ENCODE data around the gene SPTBN4.
A peak's percentile ranks its signal among the peaks of the same experiment; 100 is the strongest.

SPTBN4 gene

DNA sequence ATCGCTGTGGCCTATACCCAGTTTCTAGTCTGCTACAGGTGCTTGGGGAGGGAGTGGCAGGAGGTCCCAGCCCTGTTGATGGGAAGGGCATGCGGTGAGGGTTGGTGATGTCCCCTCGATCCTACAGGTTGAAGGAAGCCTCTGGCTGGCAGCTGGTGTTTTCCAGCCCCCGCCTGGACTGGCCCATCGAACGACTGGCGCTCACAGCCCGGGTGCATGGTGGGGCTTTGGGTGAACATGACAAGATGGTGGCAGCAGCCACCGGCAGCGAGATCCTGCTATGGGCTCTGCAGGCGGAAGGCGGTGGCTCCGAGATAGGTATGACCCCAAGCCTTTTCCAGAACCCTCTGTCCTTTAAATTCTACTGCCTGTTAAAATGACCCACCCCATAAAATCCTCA is 113.8 kb downstream of the SPTBN4 start:
- Histone ChIP-seq H2BK120ac (ENCODE audit: low read depth, low read length) (no peak overlapping the region), H3K9ac (ENCODE audit: low read depth, low read length, poor library complexity) (no peak overlapping the region), H3K36me3 (replicated peaks in 1 of 2; ENCODE audit: control insufficient read depth in 2 of 2, insufficient read depth in 2 of 2, low read length in 2 of 2) (peaks cover 8 to 54% of the 10 kb centered on the region in 2 donors), H4K91ac (ENCODE audit: low read depth, low read length, poor library complexity) (no peak overlapping the region), H3K27ac (replicated peaks; ENCODE audit: low read length) (no peak overlapping the region), H3K9me3 (replicated peaks in 1 of 2; ENCODE audit: control insufficient read depth in 2 of 2, insufficient read depth in 1 of 2, low read depth in 1 of 2, low read length in 2 of 2) (no peaks in the 10 kb centered on the region), H3K14ac (ENCODE audit: low read length) (no peak overlapping the region), H2AFZ (ENCODE audit: low read length) (no peak overlapping the region), H4K8ac (ENCODE audit: low read depth, low read length) (no peak overlapping the region), H3K4me2 (ENCODE audit: insufficient read depth, low read length, poor library complexity, severe bottlenecking) (no peak overlapping the region), H3K4ac (ENCODE audit: low read length) (no peak overlapping the region), H2BK5ac (ENCODE audit: low read length) (no peak overlapping the region), H2BK15ac (ENCODE audit: low read length) (no peak overlapping the region), H2AK5ac (ENCODE audit: low read depth, low read length) (no peak overlapping the region), H3K4me3 (ENCODE audit: low read length in 2 of 2) (peak overlapping the region in 1 of 2 donors; percentile 12), H3K18ac (ENCODE audit: low read length) (no peak overlapping the region), H2BK12ac (ENCODE audit: low read length) (no peak overlapping the region), H3K79me1 (ENCODE audit: low read depth, low read length) (no peaks in the 10 kb centered on the region), H3K4me1 (ENCODE audit: control insufficient read depth in 2 of 2, insufficient read depth in 1 of 2, low read depth in 1 of 2, low read length in 2 of 2) (no peaks in the 10 kb centered on the region), H3K23ac (ENCODE audit: low read depth, low read length, poor library complexity) (no peak overlapping the region), H3K27me3 (ENCODE audit: control insufficient read depth in 3 of 3, insufficient read depth in 3 of 3, low read depth in 1 of 3, low read length in 3 of 3) (peaks cover 0 to 7% (median 0%) of the 10 kb centered on the region in 3 experiments)
- no CpG with 5 or more reads among the region's 13 CpGs for WGBS, 2 donors (ENCODE audit: extremely low coverage in 2 of 2, insufficient read length in 2 of 2, insufficient replicate concordance in 1 of 2)
- no peak for DNase-seq (ENCODE audit: low spot score)

- Histone ChIP-seq H4K8ac (ENCODE audit: low read depth, low read length) (no peak overlapping the region), H3K18ac (ENCODE audit: low read length) (no peak overlapping the region), H3K36me3 (replicated peaks in 1 of 2; ENCODE audit: control insufficient read depth in 2 of 2, insufficient read depth in 2 of 2, low read length in 2 of 2) (peaks cover 8 to 63% of the 10 kb centered on the region in 2 donors), H2AK5ac (ENCODE audit: low read depth, low read length) (no peak overlapping the region), H3K79me1 (ENCODE audit: low read depth, low read length) (no peaks in the 10 kb centered on the region), H3K14ac (ENCODE audit: low read length) (no peak overlapping the region), H3K27ac (replicated peaks; ENCODE audit: low read length) (no peak overlapping the region), H2BK120ac (ENCODE audit: low read depth, low read length) (no peak overlapping the region), H3K9me3 (replicated peaks in 1 of 2; ENCODE audit: control insufficient read depth in 2 of 2, insufficient read depth in 1 of 2, low read depth in 1 of 2, low read length in 2 of 2) (no peaks in the 10 kb centered on the region), H2BK15ac (ENCODE audit: low read length) (no peak overlapping the region), H4K91ac (ENCODE audit: low read depth, low read length, poor library complexity) (no peak overlapping the region), H3K27me3 (ENCODE audit: control insufficient read depth in 3 of 3, insufficient read depth in 3 of 3, low read depth in 1 of 3, low read length in 3 of 3) (no peaks in the 10 kb centered on the region), H3K23ac (ENCODE audit: low read depth, low read length, poor library complexity) (no peak overlapping the region), H3K4me1 (ENCODE audit: control insufficient read depth in 2 of 2, insufficient read depth in 1 of 2, low read depth in 1 of 2, low read length in 2 of 2) (no peaks in the 10 kb centered on the region), H2BK5ac (ENCODE audit: low read length) (no peak overlapping the region), H2AFZ (ENCODE audit: low read length) (no peak overlapping the region), H3K4me3 (ENCODE audit: low read length in 2 of 2) (no peak overlapping the region), H3K4ac (ENCODE audit: low read length) (no peak overlapping the region), H3K9ac (ENCODE audit: low read depth, low read length, poor library complexity) (no peak overlapping the region), H3K4me2 (ENCODE audit: insufficient read depth, low read length, poor library complexity, severe bottlenecking) (no peak overlapping the region), H2BK12ac (ENCODE audit: low read length) (no peak overlapping the region)
- no CpG with 5 or more reads among the region's 5 CpGs for WGBS, 2 donors (ENCODE audit: extremely low coverage in 2 of 2, insufficient read length in 2 of 2, insufficient replicate concordance in 1 of 2)
- DNase-seq (ENCODE audit: low spot score) = no peak
These were observed 114.7 kb downstream of the SPTBN4 start for GRCh38 chr19:40581531-40581930.

DNA sequence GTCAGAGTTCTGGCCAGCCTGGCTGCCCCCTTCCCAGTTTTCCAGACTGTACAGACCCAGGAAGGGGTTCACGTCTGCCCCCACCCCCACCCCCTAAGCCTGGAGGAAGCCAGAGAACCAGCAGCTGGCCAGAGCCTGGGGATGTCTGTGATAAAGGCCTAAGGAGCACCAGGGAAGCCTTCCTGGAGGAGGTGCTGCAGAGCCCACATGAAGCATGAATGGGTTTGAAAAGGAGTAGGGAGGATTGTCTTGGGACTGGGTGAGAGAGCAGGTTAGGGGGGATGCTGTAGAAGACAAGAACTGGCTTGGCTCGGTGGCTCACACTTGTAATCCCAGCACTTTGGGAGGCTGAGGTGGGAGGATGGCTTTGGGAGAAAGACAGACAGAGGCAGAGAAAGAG is 115.7 kb downstream of the SPTBN4 start:
- WGBS, 2 donors (ENCODE audit: extremely low coverage in 2 of 2, insufficient read length in 2 of 2, insufficient replicate concordance in 1 of 2) = no CpG with 5 or more reads among the region's 2 CpGs
- H2AK5ac ChIP-seq (ENCODE audit: low read depth, low read length) = no peak overlapping the region

DNA sequence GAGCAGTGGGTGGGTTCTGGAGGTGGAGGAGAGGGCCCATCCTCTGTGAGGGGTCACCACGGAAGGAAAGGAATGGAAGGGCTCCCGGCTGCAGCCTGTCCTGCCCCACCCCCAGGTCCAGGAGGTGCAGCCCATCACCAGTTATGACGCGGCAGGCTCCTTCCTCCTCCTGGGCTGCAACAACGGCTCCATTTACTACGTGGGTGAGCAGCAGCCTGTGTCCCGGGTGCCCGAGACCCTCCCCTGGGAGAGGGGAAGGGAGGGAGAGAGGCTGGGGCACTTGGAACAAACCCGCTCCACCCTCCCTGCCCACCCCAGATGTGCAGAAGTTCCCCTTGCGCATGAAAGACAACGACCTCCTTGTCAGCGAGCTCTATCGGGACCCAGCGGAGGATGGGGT is 116.5 kb downstream of the SPTBN4 start:
- no peaks in the 10 kb centered on the region for H3K27me3 ChIP-seq (ENCODE audit: control insufficient read depth in 3 of 3, insufficient read depth in 3 of 3, low read depth in 1 of 3, low read length in 3 of 3)
- no peak overlapping the region for H3K4ac ChIP-seq (ENCODE audit: low read length)
- peak overlapping the region; percentile 0 for H3K9ac ChIP-seq (ENCODE audit: low read depth, low read length, poor library complexity)
- H3K4me3 ChIP-seq (ENCODE audit: low read length in 2 of 2) = no peak overlapping the region
- DNase-seq (ENCODE audit: low spot score) = no peak
- no peak overlapping the region for H3K18ac ChIP-seq (ENCODE audit: low read length)
- peak overlapping the region; percentile 80 for H3K23ac ChIP-seq (ENCODE audit: low read depth, low read length, poor library complexity)
- H2BK15ac ChIP-seq (ENCODE audit: low read length) = no peak overlapping the region
- H2AFZ ChIP-seq (ENCODE audit: low read length) = no peak overlapping the region
- H4K91ac ChIP-seq (ENCODE audit: low read depth, low read length, poor library complexity) = no peak overlapping the region
- H2BK5ac ChIP-seq (ENCODE audit: low read length) = no peak overlapping the region
- H3K4me2 ChIP-seq (ENCODE audit: insufficient read depth, low read length, poor library complexity, severe bottlenecking) = no peak overlapping the region
- no peak overlapping the region for H3K14ac ChIP-seq (ENCODE audit: low read length)
- peak overlapping the region; percentile 63 for H2AK5ac ChIP-seq (ENCODE audit: low read depth, low read length)
- no peaks in the 10 kb centered on the region for H3K4me1 ChIP-seq (ENCODE audit: control insufficient read depth in 2 of 2, insufficient read depth in 1 of 2, low read depth in 1 of 2, low read length in 2 of 2)
- no peaks in the 10 kb centered on the region for H3K9me3 ChIP-seq (replicated peaks in 1 of 2; ENCODE audit: control insufficient read depth in 2 of 2, insufficient read depth in 1 of 2, low read depth in 1 of 2, low read length in 2 of 2)
- no peak overlapping the region for H4K8ac ChIP-seq (ENCODE audit: low read depth, low read length)
- H3K79me1 ChIP-seq (ENCODE audit: low read depth, low read length) = no peaks in the 10 kb centered on the region
- no peak overlapping the region for H2BK120ac ChIP-seq (ENCODE audit: low read depth, low read length)
- H3K36me3 ChIP-seq (replicated peaks in 1 of 2; ENCODE audit: control insufficient read depth in 2 of 2, insufficient read depth in 2 of 2, low read length in 2 of 2) = peaks cover 12 to 72% of the 10 kb centered on the region in 2 donors
- no peak overlapping the region for H2BK12ac ChIP-seq (ENCODE audit: low read length)
- WGBS, 2 donors (ENCODE audit: extremely low coverage in 2 of 2, insufficient read length in 2 of 2, insufficient replicate concordance in 1 of 2) = no CpG with 5 or more reads among the region's 14 CpGs
- no peak overlapping the region for H3K27ac ChIP-seq (replicated peaks; ENCODE audit: low read length)

More for the DNA sequence above, 115.7 kb downstream of the SPTBN4 start:
- Histone ChIP-seq H3K27me3 (ENCODE audit: control insufficient read depth in 3 of 3, insufficient read depth in 3 of 3, low read depth in 1 of 3, low read length in 3 of 3) (no peaks in the 10 kb centered on the region), H3K4ac (ENCODE audit: low read length) (no peak overlapping the region), H3K79me1 (ENCODE audit: low read depth, low read length) (no peaks in the 10 kb centered on the region), H2BK12ac (ENCODE audit: low read length) (no peak overlapping the region), H3K4me3 (ENCODE audit: low read length in 2 of 2) (no peak overlapping the region), H3K36me3 (replicated peaks in 1 of 2; ENCODE audit: control insufficient read depth in 2 of 2, insufficient read depth in 2 of 2, low read length in 2 of 2) (peaks cover 11 to 70% of the 10 kb centered on the region in 2 donors), H3K9ac (ENCODE audit: low read depth, low read length, poor library complexity) (no peak overlapping the region), H3K14ac (ENCODE audit: low read length) (no peak overlapping the region), H3K4me1 (ENCODE audit: control insufficient read depth in 2 of 2, insufficient read depth in 1 of 2, low read depth in 1 of 2, low read length in 2 of 2) (no peaks in the 10 kb centered on the region), H2AFZ (ENCODE audit: low read length) (no peak overlapping the region), H3K4me2 (ENCODE audit: insufficient read depth, low read length, poor library complexity, severe bottlenecking) (no peak overlapping the region), H4K91ac (ENCODE audit: low read depth, low read length, poor library complexity) (no peak overlapping the region), H2BK120ac (ENCODE audit: low read depth, low read length) (no peak overlapping the region), H3K27ac (replicated peaks; ENCODE audit: low read length) (no peak overlapping the region), H3K18ac (ENCODE audit: low read length) (no peak overlapping the region), H2BK5ac (ENCODE audit: low read length) (no peak overlapping the region), H2BK15ac (ENCODE audit: low read length) (no peak overlapping the region), H3K23ac (ENCODE audit: low read depth, low read length, poor library complexity) (no peak overlapping the region), H4K8ac (ENCODE audit: low read depth, low read length) (no peak overlapping the region), H3K9me3 (replicated peaks in 1 of 2; ENCODE audit: control insufficient read depth in 2 of 2, insufficient read depth in 1 of 2, low read depth in 1 of 2, low read length in 2 of 2) (no peaks in the 10 kb centered on the region)
- no peak for DNase-seq (ENCODE audit: low spot score)

All from neuronal stem cell (in vitro differentiated cells).